Osteocyte (in vitro differentiated cells): ENCODE results near the gene SMCO3. TPM values are rescaled to one million over a fixed set of nuclear protein-coding genes. Genes with fewer than 3 reads are reported as not detected.

Experiments
- DNase-seq: peaks from one replicate; pipeline ENCODE4 v3.0.0; 2021; ENCODE audit warnings: mixed read lengths; ENCODE audit not compliant: unreplicated experiment; ENCODE audit errors: extremely low spot score
- H3K27ac Mint-ChIP-seq: one replicate; pipeline ENCODE4 v1.8.0; 2021; ENCODE audit warnings: mild to moderate bottlenecking, mixed read lengths; ENCODE audit not compliant: unreplicated experiment
- H3K27me3 Mint-ChIP-seq: one replicate; pipeline ENCODE4 v1.8.0; 2021; ENCODE audit warnings: mixed read lengths; ENCODE audit not compliant: unreplicated experiment
- H3K36me3 Mint-ChIP-seq: one replicate; pipeline ENCODE4 v1.8.0; 2021; ENCODE audit warnings: mixed read lengths; ENCODE audit not compliant: unreplicated experiment
- H3K4me1 Mint-ChIP-seq: one replicate; pipeline ENCODE4 v1.8.0; 2021; ENCODE audit warnings: mixed read lengths; ENCODE audit not compliant: unreplicated experiment
- H3K4me3 Mint-ChIP-seq: one replicate; pipeline ENCODE4 v1.8.0; 2021; ENCODE audit warnings: mild to moderate bottlenecking, moderate library complexity, mixed read lengths; ENCODE audit not compliant: unreplicated experiment
- H3K9me3 Mint-ChIP-seq: one replicate; pipeline ENCODE4 v1.8.0; 2021; ENCODE audit warnings: mixed read lengths; ENCODE audit not compliant: unreplicated experiment
- CTCF ChIP-seq: fragments of 200-600 bp; sonication (generic); IDR thresholded peaks from 2 replicates; pipeline ENCODE4 v1.5.0; 2021; ENCODE audit warnings: antibody characterized with exemption, mild to moderate bottlenecking, moderate library complexity
- long read RNA-seq: library from polyadenylated mRNA; unstranded; transcript quantifications from one replicate; pipeline ENCODE4 v2.0.0, GENCODE V29; 2021
- total RNA-seq: library from RNA; stranded (reverse); gene quantifications from 2 replicates; pipeline ENCODE4 v1.2.1, GENCODE V29; 2021

Gene SMCO3
- total RNA-seq = not detected in 2 replicates
- long read RNA-seq = 0 reads

GRCh38 chr12:14814014-14814413 is at the start of gene SMCO3:
Gene SMCO3 (minus strand): TSS chr12:14814182. CDS start chr12:14806680, 7,502 bp downstream.
- no peak for TF ChIP-seq CTCF
- Mint-ChIP-seq H3K9me3 (peaks cover 3% of the 10 kb centered on the region), H3K36me3 (no peaks in the 10 kb centered on the region), H3K4me3 (no peak within 1 kb of the TSS), H3K27me3 (no peaks in the 10 kb centered on the region), H3K27ac (no peak within 1 kb of the TSS), H3K4me1 (peaks cover 2% of the 10 kb centered on the region)
- DNase-seq = no peak

- no peak overlapping the region for H3K4me3 Mint-ChIP-seq
- no peak for DNase-seq
- H3K4me1 Mint-ChIP-seq = no peaks in the 10 kb centered on the region
- peaks cover 5% of the 10 kb centered on the region for H3K36me3 Mint-ChIP-seq
- no peak overlapping the region for H3K27ac Mint-ChIP-seq
- H3K9me3 Mint-ChIP-seq = peaks cover 42% of the 10 kb centered on the region
- TF ChIP-seq CTCF = no peak
- H3K27me3 Mint-ChIP-seq = no peaks in the 10 kb centered on the region
These were observed 46.5 kb upstream of the SMCO3 start for GRCh38 chr12:14860490-14860889.

GRCh38 chr12:14858513-14858912 is 44.5 kb upstream of the SMCO3 start:
- no peaks in the 10 kb centered on the region for H3K27me3 Mint-ChIP-seq
- no peak for DNase-seq
- H3K27ac Mint-ChIP-seq = no peak overlapping the region
- peaks cover 42% of the 10 kb centered on the region for H3K9me3 Mint-ChIP-seq
- no peak overlapping the region for H3K4me3 Mint-ChIP-seq
- TF ChIP-seq CTCF = no peak
- peaks cover 14% of the 10 kb centered on the region for H3K4me1 Mint-ChIP-seq
- peaks cover 5% of the 10 kb centered on the region for H3K36me3 Mint-ChIP-seq

GRCh38 chr12:14854586-14855183 is 40.7 kb upstream of the SMCO3 start:
- Mint-ChIP-seq H3K4me1 (peaks cover 19% of the 10 kb centered on the region), H3K4me3 (peak overlapping the region; percentile 7), H3K27me3 (no peaks in the 10 kb centered on the region), H3K27ac (peak overlapping the region; percentile 65), H3K36me3 (peaks cover 5% of the 10 kb centered on the region), H3K9me3 (peaks cover 27% of the 10 kb centered on the region)
- TF ChIP-seq CTCF = no peak
- DNase-seq = no peak

- H3K27me3 Mint-ChIP-seq = no peaks in the 10 kb centered on the region
- no peak overlapping the region for H3K4me3 Mint-ChIP-seq
- TF ChIP-seq CTCF = no peak
- peaks cover 24% of the 10 kb centered on the region for H3K4me1 Mint-ChIP-seq
- no peaks in the 10 kb centered on the region for H3K36me3 Mint-ChIP-seq
- DNase-seq = no peak
- H3K27ac Mint-ChIP-seq = no peak overlapping the region
- peaks cover 19% of the 10 kb centered on the region for H3K9me3 Mint-ChIP-seq
These were observed 40.0 kb upstream of the SMCO3 start for GRCh38 chr12:14853961-14854360.
